Endometrial microvascular endothelial cells (primary cell): ENCODE results near the gene ADRA1B. TPM values are rescaled to one million over a fixed set of nuclear protein-coding genes. Genes with fewer than 3 reads are reported as not detected.
"Not testable (repeated sequence)": the region's sequence is repeated elsewhere in the genome, so short reads cannot be mapped to it uniquely, and the experiment has no call there.

Experiments
- in situ Hi-C: cut with HindIII; loops from 2 replicates; pipeline ENCODE4 v1.10.0; 2017; ENCODE audit warnings: low sequenced_read_pairs, low pct_unique_long_range_greater_than_20kb; ENCODE audit errors: inconsistent ontology term
- total RNA-seq: library from RNA; depleted of rRNA; stranded (reverse); fragments of >200 nt; gene quantifications from one replicate; pipeline ENCODE4 v1.2.3, GENCODE V29; 2015; ENCODE audit errors: inconsistent ontology term

Gene ADRA1B
- total RNA-seq, 1 donor from 2014 or later, result 2.0 TPM

GRCh38 chr5:159955056-159955624 lies 38.9 kb downstream of the ADRA1B start:
- in situ Hi-C loops, result no loop called here

GRCh38 chr5:159956074-159956473 lies 39.8 kb downstream of the ADRA1B start:
- in situ Hi-C loops, result no loop called here

- in situ Hi-C loops, result no loop called here
Measured at GRCh38 chr5:159961176-159962160, 45.2 kb downstream of the ADRA1B start.

- in situ Hi-C loops, result no loop called here
Measured at GRCh38 chr5:159962214-159962613, 45.9 kb downstream of the ADRA1B start.

GRCh38 chr5:159963935-159964334 lies 47.7 kb downstream of the ADRA1B start:
- in situ Hi-C loops, result no loop called here

- in situ Hi-C loops, result no loop called here
Measured at GRCh38 chr5:159965031-159965837, 49.0 kb downstream of the ADRA1B start.

GRCh38 chr5:159965838-159966128 lies 49.5 kb downstream of the ADRA1B start:
- in situ Hi-C loops, result not testable (repeated sequence)

- in situ Hi-C loops, result no loop called here
Measured at GRCh38 chr5:159969966-159970365, 53.7 kb downstream of the ADRA1B start.

GRCh38 chr5:159971038-159971437 lies 54.8 kb downstream of the ADRA1B start:
- in situ Hi-C loops, result no loop called here

GRCh38 chr5:159971514-159971913 lies 55.2 kb downstream of the ADRA1B start:
- in situ Hi-C loops, result no loop called here

- in situ Hi-C loops, result no loop called here
Measured at GRCh38 chr5:159971931-159972461, 55.7 kb downstream of the ADRA1B start.

- in situ Hi-C loops, result no loop called here
Measured at GRCh38 chr5:159972538-159973362, 56.5 kb downstream of the ADRA1B start.

GRCh38 chr5:159975462-159976019 lies 59.3 kb downstream of the ADRA1B start:
- in situ Hi-C loops, result no loop called here

- in situ Hi-C loops, result no loop called here
Measured at GRCh38 chr5:159976921-159977320, 60.6 kb downstream of the ADRA1B start.

- in situ Hi-C loops, result no loop called here
Measured at GRCh38 chr5:159978358-159978757, 62.1 kb downstream of the ADRA1B start.

- in situ Hi-C loops, result no loop called here
Measured at GRCh38 chr5:159982421-159983173, 66.3 kb downstream of the ADRA1B start.

GRCh38 chr5:159987031-159987674 lies 70.9 kb downstream of the ADRA1B start:
- in situ Hi-C loops, result no loop called here
